BJ (cell line): ENCODE data around the gene PNO1. TPM values are rescaled to one million over a fixed set of nuclear protein-coding genes. Genes with fewer than 3 reads are reported as not detected.

Experiments used
- CTCF ChIA-PET: fragments of 350-600 bp; formaldehyde crosslinking; extraction: SDS; loops from one replicate; lab custom pipeline; 2021; ENCODE audit warnings: antibody characterized with exemption, inconsistent platforms; lab: Yijun Ruan, JAX
- POLR2A ChIA-PET: fragments of 300-600 bp; sonication (Branson Sonifier 250); formaldehyde crosslinking; extraction: SDS; loops from one replicate; lab custom pipeline; 2021; ENCODE audit warnings: antibody characterized with exemption; lab: Charles Lee
- DNase-seq: peaks from one replicate; pipeline ENCODE4 v3.0.0-alpha.2; 2011; ENCODE audit warnings: low read depth
- H3K27me3 ChIP-seq: 2 replicates; pipeline ENCODE4 v1.6.0; 2011; ENCODE audit warnings: low read length; ENCODE audit not compliant: control insufficient read depth, insufficient read depth
- H3K36me3 ChIP-seq: 2 replicates; pipeline ENCODE4 v1.5.1; 2011; ENCODE audit warnings: low read length; ENCODE audit not compliant: control insufficient read depth, insufficient read depth
- H3K4me3 ChIP-seq: 2 replicates; pipeline ENCODE4 v1.5.1; 2011; ENCODE audit warnings: low read depth, mild to moderate bottlenecking, control low read depth, low read length
- CTCF ChIP-seq: IDR thresholded peaks from 2 replicates; pipeline ENCODE4 v1.5.1; 2011; ENCODE audit warnings: low read depth, mild to moderate bottlenecking, control low read depth, inconsistent platforms, low read length, moderate library complexity; ENCODE audit not compliant: insufficient read depth
- polyA plus RNA-seq: library from polyadenylated mRNA; depleted of rRNA; stranded (reverse); fragments of >200 nt; gene quantifications from 2 replicates; pipeline ENCODE4 v1.2.3, GENCODE V29; 2011

The PNO1 gene
- polyA plus RNA-seq, 1 experiment, result 8.1 TPM

GRCh38 chr2:68156419-68156818 lies 1.3 kb upstream of the PNO1 start:
- TF ChIP-seq CTCF, result no peak
- POLR2A ChIA-PET, result no interaction called here
- DNase-seq, result no peak
- CTCF ChIA-PET, result interaction anchor here (0.7 to 1.7 kb wide), 6 partner anchors 13 to 201 kb away, joined by 3 to 8 read pairs (median 4); no protein-coding TSS in a partner anchor
- H3K4me3 ChIP-seq, result peak overlapping the region; percentile 79
- no peaks in the 10 kb centered on the region for H3K36me3 ChIP-seq
- no peaks in the 10 kb centered on the region for H3K27me3 ChIP-seq

- Histone ChIP-seq H3K27me3 (no peaks in the 10 kb centered on the region), H3K4me3 (peak overlapping the region; percentile 79), H3K36me3 (no peaks in the 10 kb centered on the region)
- no peak for DNase-seq
- TF ChIP-seq CTCF, result no peak
- ChIA-PET POLR2A (no interaction called here), CTCF (interaction anchor here (1.0 to 1.7 kb wide), 9 partner anchors 12 to 200 kb away, joined by 3 to 8 read pairs (median 4); no protein-coding TSS in a partner anchor)
Observed at GRCh38 chr2:68157002-68157401, 686 bp upstream of the PNO1 start.

GRCh38 chr2:68158134-68158447 lies 403 bp downstream of the PNO1 start:
- no peak for DNase-seq
- Histone ChIP-seq H3K36me3 (no peaks in the 10 kb centered on the region), H3K27me3 (no peaks in the 10 kb centered on the region), H3K4me3 (peak overlapping the region; percentile 79)
- CTCF ChIA-PET, result interaction anchor here (1.2 to 1.7 kb wide), 4 partner anchors 11 to 36 kb away, joined by 3 to 6 read pairs (median 4); no protein-coding TSS in a partner anchor
- POLR2A ChIA-PET, result no interaction called here
- TF ChIP-seq CTCF, result no peak

GRCh38 chr2:68163641-68164040 lies 6.0 kb downstream of the PNO1 start:
- peaks cover 2% of the 10 kb centered on the region for H3K36me3 ChIP-seq
- no peaks in the 10 kb centered on the region for H3K27me3 ChIP-seq
- DNase-seq, result no peak
- POLR2A ChIA-PET, result no interaction called here
- no peak overlapping the region for H3K4me3 ChIP-seq
- no peak for TF ChIP-seq CTCF
- CTCF ChIA-PET, result interaction anchor here (0.6 kb wide), 1 partner anchor 711 kb away, joined by 3 read pairs; no protein-coding TSS in a partner anchor

- no peaks in the 10 kb centered on the region for H3K27me3 ChIP-seq
Observed at GRCh38 chr2:68167186-68167585, 9.5 kb downstream of the PNO1 start.

More at GRCh38 chr2:68167186-68167585, 9.5 kb downstream of the PNO1 start:
- peaks cover 4% of the 10 kb centered on the region for H3K36me3 ChIP-seq
- no peak for TF ChIP-seq CTCF
- no peak for DNase-seq
- CTCF ChIA-PET, result interaction anchor here (0.7 to 1.5 kb wide), 5 partner anchors 15 to 190 kb away, joined by 3 to 4 read pairs (median 3); no protein-coding TSS in a partner anchor
- POLR2A ChIA-PET, result no interaction called here
- H3K4me3 ChIP-seq, result no peak overlapping the region
